Gastroesophageal sphincter (tissue), 4 donors: ENCODE results near the gene ZNF358. TPM values are rescaled to one million over a fixed set of nuclear protein-coding genes. Genes with fewer than 3 reads are reported as not detected.

Source experiments
- ATAC-seq: fragments of 150-250 bp; one replicate; pipeline ENCODE4 v1.9.1; 2016; ENCODE audit warnings: mild to moderate bottlenecking, moderate library complexity
- H3K27ac ChIP-seq, 4 donors: fragments of 200-600 bp; sonication (generic) in 3 of 4; 1 replicate in 3 of 4; 2 replicates in 1 of 4; pipeline ENCODE4 v1.5.1; 2016 to 2019
- H3K27me3 ChIP-seq: fragments of 200-600 bp; sonication (generic); one replicate; pipeline ENCODE4 v1.5.1; 2019
- H3K36me3 ChIP-seq, 2 donors: fragments of 200-600 bp; sonication (generic); one replicate each; pipeline ENCODE4 v1.5.1; 2019; ENCODE audit warnings: control low read depth in 1 of 2
- H3K4me1 ChIP-seq, 3 donors: fragments of 200-600 bp; sonication (generic); 1 replicate in 2 of 3; 2 replicates in 1 of 3; pipeline ENCODE4 v1.5.1; 2016 to 2019; ENCODE audit warnings: control low read depth in 2 of 3
- H3K4me3 ChIP-seq, 2 donors: fragments of 200-600 bp; sonication (generic); one replicate each; pipeline ENCODE4 v1.5.1; 2019; ENCODE audit warnings: mild to moderate bottlenecking in 1 of 2, moderate library complexity in 1 of 2
- H3K9me3 ChIP-seq, 3 donors: fragments of 200-600 bp; sonication (generic); one replicate each; pipeline ENCODE4 v1.5.1; 2017 to 2019; ENCODE audit warnings: control low read depth in 2 of 3
- CTCF ChIP-seq, 4 experiments: fragments of 200-600 bp in 2 of 4; fragments of 450-650 bp in 2 of 4; sonication (generic) in 1 of 4; IDR thresholded peaks; one replicate each; pipeline ENCODE4 v1.5.1; 2017 to 2019; ENCODE audit warnings: antibody characterized with exemption in 4 of 4, mild to moderate bottlenecking in 2 of 4, moderate library complexity in 2 of 4
- EP300 ChIP-seq: sonication (generic); formaldehyde crosslinking; IDR thresholded peaks from one replicate; pipeline ENCODE4 v1.6.1; 2017; ENCODE audit warnings: antibody characterized with exemption, mild to moderate bottlenecking
- POLR2A ChIP-seq, 2 donors: fragments of 450-650 bp; IDR thresholded peaks; one replicate each; pipeline ENCODE4 v1.6.1; 2017; ENCODE audit warnings: antibody characterized with exemption in 2 of 2, mild to moderate bottlenecking in 2 of 2, moderate library complexity in 1 of 2
- POLR2AphosphoS5 ChIP-seq: sonication (generic); formaldehyde crosslinking; IDR thresholded peaks from one replicate; pipeline ENCODE4 v1.6.1; 2017; ENCODE audit warnings: antibody characterized with exemption
- WGBS, 2 donors: methylation state at CpG; one replicate each; pipeline ENCODE4 v1.1.5; 2018; ENCODE audit warnings: low coverage in 1 of 2; 5-methylcytosine and 5-hydroxymethylcytosine counted together
- total RNA-seq, 4 donors: library from RNA; depleted of rRNA; stranded (reverse); fragments of >200 nt; gene quantifications; one replicate each; pipeline ENCODE4 v1.1.0, GENCODE V29; 2016

The ZNF358 gene
- total RNA-seq, 4 donors from 2014 or later, result 63.9 to 153 (median 98.7) TPM

DNA sequence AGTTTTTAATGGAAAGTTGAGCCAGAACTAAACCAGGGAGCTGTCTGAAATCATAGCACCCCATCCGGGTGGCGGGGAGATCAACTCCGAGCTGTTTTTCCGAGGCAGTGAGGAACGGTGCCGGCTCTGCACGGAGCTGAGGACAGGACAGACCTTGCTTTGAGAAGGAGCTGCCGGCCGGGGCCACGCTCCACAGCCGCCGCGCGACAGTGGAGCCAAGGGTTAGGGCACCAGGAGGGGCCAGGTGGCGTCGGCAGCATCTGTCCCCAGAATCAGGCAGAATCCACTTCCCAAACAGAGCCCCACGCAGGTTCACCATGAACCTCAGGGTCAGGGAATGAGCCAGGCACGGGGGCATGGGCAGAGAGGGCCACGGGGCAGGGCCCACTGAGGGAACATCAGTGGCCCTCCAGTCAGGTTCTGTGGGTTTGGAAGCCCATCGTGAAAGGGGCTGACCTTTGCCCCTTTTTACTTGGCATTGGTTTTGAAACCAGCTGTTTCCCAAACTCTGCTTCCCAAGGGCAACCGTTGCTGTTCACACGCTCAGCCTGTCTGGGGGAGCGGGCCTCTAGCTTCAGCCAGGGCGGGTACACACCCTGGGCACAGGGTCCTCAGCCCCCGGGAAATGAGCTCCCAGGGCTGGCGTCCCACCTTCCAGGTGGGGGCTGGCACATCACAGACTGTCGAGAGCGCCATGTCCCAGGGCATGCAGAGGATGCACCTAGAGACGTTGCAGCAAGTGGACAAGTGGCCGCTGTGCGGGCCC is 45.2 kb upstream of the ZNF358 start:
- Histone ChIP-seq H3K4me1 (no peaks in the 10 kb centered on the region), H3K27me3 (no peaks in the 10 kb centered on the region), H3K9me3 (no peaks in the 10 kb centered on the region), H3K27ac (no peak overlapping the region), H3K4me3 (no peak overlapping the region), H3K36me3 (peaks cover 0 to 69% of the 10 kb centered on the region in 2 donors)
- no peak for ATAC-seq
- TF ChIP-seq POLR2AphosphoS5 (no peak), EP300 (no peak), CTCF (IDR thresholded peaks at IDR 0.05) (no peak), POLR2A (IDR thresholded peaks at IDR 0.05) (no peak)
- no CpG with 5 or more reads among the region's 31 CpGs for WGBS, 2 donors

- peaks cover 0 to 3% (median 0%) of the 10 kb centered on the region in 3 donors for H3K4me1 ChIP-seq
- H3K27ac ChIP-seq, result no peak overlapping the region
- H3K4me3 ChIP-seq, result no peak overlapping the region
- H3K27me3 ChIP-seq, result no peaks in the 10 kb centered on the region
- no peak for ATAC-seq
- WGBS, 2 donors, result 81 to 89% methylated on average over 17 to 36 of the region's 42 CpGs
- H3K9me3 ChIP-seq, result no peaks in the 10 kb centered on the region
- H3K36me3 ChIP-seq, result peaks cover 0 to 57% of the 10 kb centered on the region in 2 donors
- no peak for TF ChIP-seq EP300
- TF ChIP-seq POLR2AphosphoS5, result no peak
- no peak for TF ChIP-seq POLR2A (IDR thresholded peaks at IDR 0.05)
- no peak for TF ChIP-seq CTCF (IDR thresholded peaks at IDR 0.05)
Measured at GRCh38 chr19:7471696-7472615, 43.9 kb upstream of the ZNF358 start.

DNA sequence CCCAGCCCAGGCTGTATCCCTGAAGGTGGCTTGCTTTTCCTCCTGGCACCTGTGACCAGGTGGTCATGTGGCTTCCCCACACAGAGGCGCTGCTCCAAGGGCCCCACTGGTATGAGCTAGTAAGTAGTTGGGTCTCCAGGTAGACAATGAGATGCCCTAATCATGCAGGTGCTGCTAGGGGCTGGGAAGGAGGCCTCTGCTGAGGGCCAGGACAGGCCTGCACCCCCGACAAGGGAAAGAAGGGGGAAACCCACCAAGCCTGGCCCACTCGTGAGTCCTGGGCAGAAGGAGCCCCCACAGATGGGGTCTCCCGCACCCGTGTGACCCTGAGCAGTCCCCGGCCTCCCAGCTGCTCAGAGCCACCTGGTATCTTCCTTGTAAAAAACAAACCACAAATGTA is 40.2 kb upstream of the ZNF358 start:
- Histone ChIP-seq H3K27ac (no peak overlapping the region), H3K9me3 (no peaks in the 10 kb centered on the region), H3K4me3 (no peak overlapping the region), H3K27me3 (no peaks in the 10 kb centered on the region), H3K4me1 (peaks cover 0 to 22% (median 0%) of the 10 kb centered on the region in 3 donors), H3K36me3 (peaks cover 0 to 20% of the 10 kb centered on the region in 2 donors)
- WGBS, 2 donors, result 85 to 100% methylated on average over 1 to 5 of the region's 6 CpGs
- ATAC-seq, result no peak
- TF ChIP-seq POLR2A (IDR thresholded peaks at IDR 0.05), result no peak
- TF ChIP-seq CTCF (IDR thresholded peaks at IDR 0.05), result no peak
- no peak for TF ChIP-seq POLR2AphosphoS5
- no peak for TF ChIP-seq EP300

DNA sequence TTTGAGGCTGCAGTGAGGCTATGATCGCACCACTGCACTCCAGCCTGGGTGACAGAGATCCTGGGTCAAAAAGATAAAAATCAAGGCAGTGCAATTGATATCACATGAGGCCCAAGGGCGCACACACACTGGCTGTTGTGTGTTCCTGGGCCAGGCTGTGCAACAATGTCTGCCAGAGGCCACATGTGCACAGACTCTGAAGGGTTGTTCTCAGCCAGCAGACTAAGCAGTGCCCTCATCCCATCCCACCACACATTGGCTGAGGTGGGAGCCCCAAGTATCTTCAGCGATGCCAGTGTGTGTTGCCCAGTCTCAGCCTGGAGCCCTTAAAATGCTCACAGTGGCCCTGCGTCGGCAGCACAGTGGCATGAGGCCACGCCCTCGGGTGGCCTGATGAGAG is 39.7 kb upstream of the ZNF358 start:
- H3K4me1 ChIP-seq, result peaks cover 0 to 22% (median 0%) of the 10 kb centered on the region in 3 donors
- no peak for ATAC-seq
- H3K9me3 ChIP-seq, result no peaks in the 10 kb centered on the region
- no peak overlapping the region for H3K27ac ChIP-seq
- no peaks in the 10 kb centered on the region for H3K27me3 ChIP-seq
- WGBS, 2 donors, result 80 to 86% methylated on average over 1 to 2 of the region's 7 CpGs
- TF ChIP-seq EP300, result no peak
- TF ChIP-seq POLR2A (IDR thresholded peaks at IDR 0.05), result no peak
- TF ChIP-seq CTCF (IDR thresholded peaks at IDR 0.05), result no peak
- no peak for TF ChIP-seq POLR2AphosphoS5
- no peak overlapping the region for H3K4me3 ChIP-seq
- H3K36me3 ChIP-seq, result peaks cover 0 to 14% of the 10 kb centered on the region in 2 donors
